HFFc6 (cell line): ENCODE data around the gene PPP1R3F. TPM values are rescaled to one million over a fixed set of nuclear protein-coding genes. Genes with fewer than 3 reads are reported as not detected.

Experiments
- DNase-seq: peaks from one replicate; pipeline ENCODE4 v3.0.0-alpha.2; 2018
- H3K27ac Mint-ChIP-seq: 2 replicates; pipeline ENCODE4 v1.8.0; 2020; ENCODE audit warnings: mild to moderate bottlenecking, mixed read lengths
- H3K27me3 Mint-ChIP-seq: 2 replicates; pipeline ENCODE4 v1.8.0; 2021; ENCODE audit warnings: mild to moderate bottlenecking, moderate library complexity, mixed read lengths; ENCODE audit not compliant: insufficient read depth
- H3K36me3 Mint-ChIP-seq: 2 replicates; pipeline ENCODE4 v1.8.0; 2021; ENCODE audit warnings: low read depth, mixed read lengths
- H3K4me1 Mint-ChIP-seq: 2 replicates; pipeline ENCODE4 v1.8.0; 2020; ENCODE audit warnings: low read depth, mixed read lengths
- H3K4me3 Mint-ChIP-seq: 2 replicates; pipeline ENCODE4 v1.8.0; 2020; ENCODE audit warnings: mild to moderate bottlenecking, moderate library complexity, mixed read lengths
- H3K9me3 Mint-ChIP-seq: 2 replicates; pipeline ENCODE4 v1.8.0; 2020; ENCODE audit warnings: mild to moderate bottlenecking, mixed read lengths
- CTCF ChIP-seq: fragments of 200-600 bp; sonication (generic); IDR thresholded peaks from 2 replicates; pipeline ENCODE4 v1.5.0; 2021; ENCODE audit warnings: antibody characterized with exemption, mild to moderate bottlenecking
- long read RNA-seq: library from polyadenylated mRNA; unstranded; transcript quantifications from one replicate; pipeline ENCODE4 v2.0.0, GENCODE V29; 2019
- total RNA-seq, 6 experiments: library from RNA; stranded (reverse); fragmentation: NEBNext Ultra II Directional; extraction: Animal tissue kit (Norgen Biotek cat#: 25700); gene quantifications; 2 replicates in 1 of 6; 3 replicates in 5 of 6; pipeline ENCODE4 v1.2.3, GENCODE V29; 2021

Gene PPP1R3F
- total RNA-seq: 1 to 10 TPM; 2.4 to 4.5 (median 4.1) TPM
- long read RNA-seq, partial matches to known transcripts: 0 of 1 reads
- long read RNA-seq, other reads (novel, unspliced or antisense): 1 of 1 reads

GRCh38 chrX:49269767-49270248 is at the start of gene PPP1R3F:
TSS of gene PPP1R3F (plus strand) at chrX:49269793. CDS start at chrX:49269870, 77 bp downstream.
- Mint-ChIP-seq H3K27ac (peak within 1 kb of the TSS; percentile 99), H3K9me3 (no peaks in the 10 kb centered on the region), H3K4me1 (peaks cover 22% of the 10 kb centered on the region), H3K36me3 (no peaks in the 10 kb centered on the region; the same call in 1 of the 2 replicates), H3K27me3 (peaks cover 7% of the 10 kb centered on the region), H3K4me3 (peak within 1 kb of the TSS; percentile 94)
- no peak for DNase-seq
- no peak for TF ChIP-seq CTCF

- Mint-ChIP-seq H3K4me3 (no peak overlapping the region), H3K27me3 (peaks cover 19% of the 10 kb centered on the region)
These were observed 49.5 kb upstream of the PPP1R3F start for GRCh38 chrX:49220100-49220499.

GRCh38 chrX:49221868-49222267 is 47.7 kb upstream of the PPP1R3F start:
- Mint-ChIP-seq H3K4me1 (no peaks in the 10 kb centered on the region), H3K9me3 (no peaks in the 10 kb centered on the region), H3K4me3 (no peak overlapping the region), H3K36me3 (no peaks in the 10 kb centered on the region), H3K27ac (no peak overlapping the region), H3K27me3 (peaks cover 19% of the 10 kb centered on the region)
- DNase-seq: no peak
- TF ChIP-seq CTCF: no peak

More at GRCh38 chrX:49220100-49220499, 49.5 kb upstream of the PPP1R3F start:
- Mint-ChIP-seq H3K36me3 (no peaks in the 10 kb centered on the region), H3K4me1 (no peaks in the 10 kb centered on the region), H3K27ac (no peak overlapping the region), H3K9me3 (no peaks in the 10 kb centered on the region)
- DNase-seq: no peak
- no peak for TF ChIP-seq CTCF

GRCh38 chrX:49225858-49226257 is 43.7 kb upstream of the PPP1R3F start:
- Mint-ChIP-seq H3K27ac (no peak overlapping the region), H3K4me3 (no peak overlapping the region), H3K9me3 (no peaks in the 10 kb centered on the region), H3K27me3 (peaks cover 13% of the 10 kb centered on the region), H3K4me1 (no peaks in the 10 kb centered on the region), H3K36me3 (no peaks in the 10 kb centered on the region)
- no peak for TF ChIP-seq CTCF
- no peak for DNase-seq

- Mint-ChIP-seq H3K4me3 (no peak overlapping the region), H3K36me3 (no peaks in the 10 kb centered on the region), H3K4me1 (no peaks in the 10 kb centered on the region), H3K27ac (no peak overlapping the region), H3K27me3 (peaks cover 13% of the 10 kb centered on the region), H3K9me3 (no peaks in the 10 kb centered on the region)
- DNase-seq: no peak
- TF ChIP-seq CTCF: no peak
These were observed 42.6 kb upstream of the PPP1R3F start for GRCh38 chrX:49226946-49227345.

GRCh38 chrX:49227726-49228125 is 41.9 kb upstream of the PPP1R3F start:
- Mint-ChIP-seq H3K4me1 (no peaks in the 10 kb centered on the region), H3K4me3 (no peak overlapping the region), H3K36me3 (no peaks in the 10 kb centered on the region), H3K27me3 (peaks cover 13% of the 10 kb centered on the region), H3K27ac (no peak overlapping the region), H3K9me3 (no peaks in the 10 kb centered on the region)
- DNase-seq: no peak
- TF ChIP-seq CTCF: no peak
